Fibroblast of lung (primary cell): ENCODE data around the gene PAM. TPM values are rescaled to one million over a fixed set of nuclear protein-coding genes. Genes with fewer than 3 reads are reported as not detected.

Experiments
- DNase-seq, 2 donors: peaks; one replicate each; pipeline versions ENCODE4 v3.0.0 to v3.0.0-alpha.2; 2010; ENCODE audit warnings: low read depth in 2 of 2
- H2AFZ ChIP-seq: 2 replicates; pipeline ENCODE4 v1.5.1; 2012; ENCODE audit warnings: low read length, control low read depth, inconsistent platforms
- H3K27ac ChIP-seq: 2 replicates; pipeline ENCODE4 v1.5.1; 2011; ENCODE audit warnings: low read length, control low read depth; ENCODE audit not compliant: insufficient read depth
- H3K27me3 ChIP-seq: 2 replicates; pipeline ENCODE4 v1.5.1; 2011; ENCODE audit warnings: mild to moderate bottlenecking, low read length; ENCODE audit not compliant: control insufficient read depth, insufficient read depth
- H3K36me3 ChIP-seq: 2 replicates; pipeline ENCODE4 v1.5.1; 2011; ENCODE audit warnings: low read length; ENCODE audit not compliant: control insufficient read depth, insufficient read depth
- H3K4me1 ChIP-seq: 2 replicates; pipeline ENCODE4 v1.5.1; 2011; ENCODE audit warnings: low read length; ENCODE audit not compliant: control insufficient read depth, insufficient read depth; ENCODE audit errors: extremely low read depth
- H3K4me2 ChIP-seq: 2 replicates; pipeline ENCODE4 v1.5.1; 2011; ENCODE audit warnings: low read length, control low read depth; ENCODE audit not compliant: insufficient read depth; ENCODE audit errors: extremely low read depth
- H3K4me3 ChIP-seq, 4 experiments: fragments of 200-600 bp in 1 of 4; sonication (generic) in 1 of 4; replicated peaks in 1 of 4; 2 replicates each; pipeline ENCODE4 v1.5.1; 2011 to 2016; ENCODE audit warnings: low read length in 4 of 4, low read depth in 3 of 4, mild to moderate bottlenecking in 3 of 4, control low read depth in 2 of 4, inconsistent platforms in 1 of 4, mixed read lengths in 1 of 4; ENCODE audit not compliant: insufficient read depth in 1 of 4; ENCODE audit errors: control extremely low read depth in 1 of 4
- H3K79me2 ChIP-seq: 2 replicates; pipeline ENCODE4 v1.5.1; 2012; ENCODE audit warnings: mild to moderate bottlenecking, low read length, inconsistent platforms; ENCODE audit not compliant: control insufficient read depth, insufficient read depth
- H3K9ac ChIP-seq: 2 replicates; pipeline ENCODE4 v1.5.1; 2011; ENCODE audit warnings: mild to moderate bottlenecking, low read length, control low read depth; ENCODE audit not compliant: insufficient read depth
- H3K9me3 ChIP-seq: 2 replicates; pipeline ENCODE4 v1.5.1; 2012; ENCODE audit warnings: low read depth, low read length; ENCODE audit not compliant: control insufficient read depth, insufficient read depth
- H4K20me1 ChIP-seq: 2 replicates; pipeline ENCODE4 v1.5.1; 2011; ENCODE audit warnings: low read length; ENCODE audit not compliant: control insufficient read depth, insufficient read depth; ENCODE audit errors: extremely low read depth
- CTCF ChIP-seq, 2 donors: IDR thresholded peaks in 1 of 2; conservative IDR thresholded peaks in 1 of 2; 1 replicate in 1 of 2; 2 replicates in 1 of 2; pipeline ENCODE4 v1.5.1; 2011 to 2012; ENCODE audit warnings: low read length in 2 of 2, control low read depth in 1 of 2, inconsistent platforms in 1 of 2, low read depth in 1 of 2, mild to moderate bottlenecking in 1 of 2
- EZH2 ChIP-seq: IDR thresholded peaks from 2 replicates; pipeline ENCODE4 v1.5.1; 2012; ENCODE audit warnings: low read length, control low read depth, mild to moderate bottlenecking; ENCODE audit errors: missing control alignments
- polyA plus RNA-seq, 2 donors: library from polyadenylated mRNA; depleted of rRNA in 1 of 2; stranded (reverse) in 1 of 2; unstranded in 1 of 2; fragments of >200 nt; gene quantifications; 2 replicates each; pipeline ENCODE4 v1.2.1, GENCODE V29; 2011 to 2012; ENCODE audit warnings: missing spikeins in 1 of 2
- total RNA-seq: library from RNA; depleted of rRNA; stranded (reverse); fragments of >200 nt; gene quantifications from 2 replicates; pipeline ENCODE4 v1.2.1, GENCODE V29; 2014

PAM gene
- total and polyA plus RNA-seq, 2 donors (not counting 1 experiment from before 2014, with no cell fraction given), result 404 to 405 TPM

DNA sequence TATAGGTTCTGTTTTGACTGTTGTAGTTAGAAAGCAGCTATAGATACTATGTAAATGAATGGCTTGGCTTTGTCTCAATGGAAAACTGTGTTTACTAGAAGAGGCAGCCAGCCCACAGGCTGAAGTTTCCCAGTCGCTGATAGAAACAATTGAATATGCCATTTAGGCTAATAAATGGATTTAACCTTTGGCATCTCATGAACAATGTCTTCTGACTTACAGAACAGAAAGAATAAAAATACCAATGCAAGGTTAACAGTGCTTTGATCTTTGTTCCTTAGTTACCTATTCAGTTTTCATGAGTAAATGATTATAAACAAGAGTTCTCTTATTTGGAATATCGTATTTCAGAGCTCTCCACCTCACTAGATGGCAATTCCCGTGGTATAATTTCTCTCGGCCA, 120.6 kb downstream of the PAM start:
- H3K4me2 ChIP-seq, result no peak overlapping the region
- H3K27ac ChIP-seq, result no peak overlapping the region
- H3K9me3 ChIP-seq, result no peaks in the 10 kb centered on the region
- H3K36me3 ChIP-seq, result no peaks in the 10 kb centered on the region
- no peak overlapping the region for H2AFZ ChIP-seq
- H3K79me2 ChIP-seq, result no peaks in the 10 kb centered on the region
- no peaks in the 10 kb centered on the region for H3K4me1 ChIP-seq
- no peak for DNase-seq
- no peak overlapping the region for H3K9ac ChIP-seq
- no peak overlapping the region for H3K4me3 ChIP-seq
- no peaks in the 10 kb centered on the region for H4K20me1 ChIP-seq
- no peak for TF ChIP-seq CTCF (conservative IDR thresholded peaks at IDR 0.05 in 1 of 2, IDR thresholded peaks at IDR 0.05 in 1 of 2; ENCODE audit: low read depth in 1 of 2, low read length in 2 of 2)
- TF ChIP-seq EZH2, result no peak
- no peaks in the 10 kb centered on the region for H3K27me3 ChIP-seq

- H3K4me3 ChIP-seq, result no peak overlapping the region
- no peak overlapping the region for H3K27ac ChIP-seq
- H2AFZ ChIP-seq, result no peak overlapping the region
- H4K20me1 ChIP-seq, result no peaks in the 10 kb centered on the region
- H3K27me3 ChIP-seq, result no peaks in the 10 kb centered on the region
- TF ChIP-seq EZH2 (no peak), CTCF (conservative IDR thresholded peaks at IDR 0.05 in 1 of 2, IDR thresholded peaks at IDR 0.05 in 1 of 2; ENCODE audit: low read depth in 1 of 2, low read length in 2 of 2) (no peak)
- H3K9me3 ChIP-seq, result no peaks in the 10 kb centered on the region
- H3K79me2 ChIP-seq, result no peaks in the 10 kb centered on the region
- H3K9ac ChIP-seq, result no peak overlapping the region
- no peak overlapping the region for H3K4me2 ChIP-seq
- H3K36me3 ChIP-seq, result no peaks in the 10 kb centered on the region
- no peaks in the 10 kb centered on the region for H3K4me1 ChIP-seq
- no peak for DNase-seq
Measured at GRCh38 chr5:102876610-102877009, 121.5 kb downstream of the PAM start.

DNA sequence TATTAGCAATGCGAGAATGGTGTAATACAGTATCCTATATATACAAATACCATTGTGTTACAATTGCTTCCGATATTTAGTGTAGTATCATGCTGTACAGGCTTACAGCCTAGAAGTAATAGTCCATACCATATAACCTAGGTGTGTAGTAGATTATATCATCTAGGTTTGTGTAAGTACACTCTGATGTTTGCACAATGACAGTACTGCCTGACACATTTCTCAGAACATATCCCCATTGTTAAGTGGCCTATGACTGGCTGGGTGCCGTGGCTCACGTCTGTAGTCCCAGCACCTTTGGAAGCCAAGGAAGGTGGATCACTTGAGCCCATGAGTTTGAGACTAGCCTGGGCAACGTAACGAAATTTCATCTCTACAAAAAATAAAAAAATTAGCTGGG, 124.6 kb downstream of the PAM start:
- Histone ChIP-seq H4K20me1 (no peaks in the 10 kb centered on the region), H3K79me2 (no peaks in the 10 kb centered on the region), H3K9me3 (no peaks in the 10 kb centered on the region), H2AFZ (no peak overlapping the region), H3K27ac (no peak overlapping the region), H3K4me3 (no peak overlapping the region), H3K4me2 (no peak overlapping the region), H3K9ac (no peak overlapping the region), H3K27me3 (no peaks in the 10 kb centered on the region), H3K4me1 (no peaks in the 10 kb centered on the region), H3K36me3 (no peaks in the 10 kb centered on the region)
- TF ChIP-seq CTCF (conservative IDR thresholded peaks at IDR 0.05 in 1 of 2, IDR thresholded peaks at IDR 0.05 in 1 of 2; ENCODE audit: low read depth in 1 of 2, low read length in 2 of 2) (no peak), EZH2 (no peak)
- no peak for DNase-seq
